HEK293 (cell line): ENCODE results near the gene RASL11A.

Experiments used
- CTCF ChIA-PET: fragments of 350-600 bp; formaldehyde crosslinking; extraction: SDS; loops from one replicate; lab custom pipeline; 2021; ENCODE audit warnings: antibody characterized with exemption; lab: Yijun Ruan, JAX
- POLR2A ChIA-PET: fragments of 300-600 bp; formaldehyde crosslinking; extraction: SDS; loops from one replicate; lab custom pipeline; 2020; ENCODE audit warnings: antibody characterized with exemption, inconsistent platforms; lab: Yijun Ruan, JAX
- H3K27ac ChIP-seq: fragments of 200-500 bp; sonication (Bioruptor generic); 2 replicates; pipeline ENCODE4 v1.5.1; 2014; ENCODE audit warnings: low read depth, low read length, control low read depth, inconsistent platforms; ENCODE audit errors: extremely low read depth
- H3K36me3 ChIP-seq, 2 experiments: fragments of 200-500 bp in 1 of 2; sonication (Bioruptor generic) in 1 of 2; 1 replicate in 1 of 2; 2 replicates in 1 of 2; pipeline ENCODE4 v1.5.1; 2014 to 2017; ENCODE audit warnings: inconsistent platforms in 2 of 2, low read length in 2 of 2; ENCODE audit not compliant: control insufficient read depth in 2 of 2, insufficient read depth in 1 of 2
- H3K4me1 ChIP-seq: fragments of 200-500 bp; sonication (Bioruptor generic); 2 replicates; pipeline ENCODE4 v1.5.1; 2014; ENCODE audit warnings: mild to moderate bottlenecking, low read length, inconsistent platforms; ENCODE audit not compliant: control insufficient read depth, insufficient read depth
- H3K4me3 ChIP-seq: 2 replicates; pipeline ENCODE4 v1.5.1; 2011; ENCODE audit warnings: low read depth, mild to moderate bottlenecking, control low read depth, low read length, moderate library complexity
- H3K9me3 ChIP-seq: fragments of 200-500 bp; sonication (Bioruptor generic); 2 replicates; pipeline ENCODE4 v1.5.1; 2014; ENCODE audit warnings: low read depth, low read length, inconsistent platforms; ENCODE audit not compliant: control insufficient read depth, insufficient read depth
- ATF2 ChIP-seq: fragments of 450-650 bp; formaldehyde crosslinking; IDR thresholded peaks from 2 replicates; pipeline ENCODE4 v1.5.1; 2016; ENCODE audit warnings: missing biosample characterization, missing genetic modification characterization, low read depth
- GLIS1 ChIP-seq: fragments of 450-650 bp; formaldehyde crosslinking; IDR thresholded peaks from 2 replicates; pipeline ENCODE4 v1.5.1; 2016; ENCODE audit warnings: missing biosample characterization, missing genetic modification characterization
- GLIS2 ChIP-seq: fragments of 450-650 bp; formaldehyde crosslinking; IDR thresholded peaks from 2 replicates; pipeline ENCODE4 v1.5.1; 2016; ENCODE audit warnings: missing biosample characterization, missing genetic modification characterization
- HOXC10 ChIP-seq: sonication (generic); formaldehyde crosslinking; IDR thresholded peaks from 2 replicates; pipeline ENCODE4 v1.8.1; 2023; ENCODE audit warnings: mild to moderate bottlenecking, missing genetic modification reagents
- KLF16 ChIP-seq: fragments of 450-650 bp; formaldehyde crosslinking; IDR thresholded peaks from 2 replicates; pipeline ENCODE4 v1.5.1; 2017; ENCODE audit warnings: missing biosample characterization, missing genetic modification characterization
- KLF17 ChIP-seq: fragments of 450-650 bp; formaldehyde crosslinking; IDR thresholded peaks from 2 replicates; pipeline ENCODE4 v1.5.1; 2016; ENCODE audit warnings: missing biosample characterization, missing genetic modification characterization
- KLF8 ChIP-seq: fragments of 450-650 bp; formaldehyde crosslinking; IDR thresholded peaks from 2 replicates; pipeline ENCODE4 v1.5.1; 2016; ENCODE audit warnings: missing biosample characterization, missing genetic modification characterization
- REPIN1 ChIP-seq: fragments of 450-650 bp; formaldehyde crosslinking; IDR thresholded peaks from 2 replicates; pipeline ENCODE4 v1.5.1; 2017; ENCODE audit warnings: missing biosample characterization, missing genetic modification characterization, low read depth
- SP3 ChIP-seq: fragments of 450-650 bp; formaldehyde crosslinking; IDR thresholded peaks from 2 replicates; pipeline ENCODE4 v1.5.1; 2016; ENCODE audit warnings: missing biosample characterization, missing genetic modification characterization
- SP7 ChIP-seq: fragments of 450-650 bp; formaldehyde crosslinking; IDR thresholded peaks from 2 replicates; pipeline ENCODE4 v1.5.1; 2016; ENCODE audit warnings: missing biosample characterization, missing genetic modification characterization
- TRIM28 ChIP-seq: IDR thresholded peaks from 2 replicates; pipeline ENCODE4 v1.6.1; 2011; ENCODE audit warnings: low read length, control low read depth, borderline replicate concordance
- ZBTB17 ChIP-seq: fragments of 450-650 bp; formaldehyde crosslinking; IDR thresholded peaks from 2 replicates; pipeline ENCODE4 v1.5.1; 2016; ENCODE audit warnings: missing biosample characterization, missing genetic modification characterization
- ZBTB8A ChIP-seq: fragments of 450-650 bp; formaldehyde crosslinking; IDR thresholded peaks from 2 replicates; pipeline ENCODE4 v1.5.1; 2016; ENCODE audit warnings: missing biosample characterization, missing genetic modification characterization
- ZNF132 ChIP-seq: fragments of 450-650 bp; formaldehyde crosslinking; IDR thresholded peaks from 2 replicates; pipeline ENCODE4 v1.5.1; 2017; ENCODE audit warnings: missing biosample characterization, missing genetic modification characterization, borderline replicate concordance
- ZNF184 ChIP-seq: fragments of 450-650 bp; IDR thresholded peaks from 2 replicates; pipeline ENCODE4 v1.5.1; 2018; ENCODE audit warnings: missing biosample characterization, mild to moderate bottlenecking, missing genetic modification characterization
- ZNF2 ChIP-seq: fragments of 450-650 bp; formaldehyde crosslinking; IDR thresholded peaks from 2 replicates; pipeline ENCODE4 v1.5.1; 2016; ENCODE audit warnings: missing biosample characterization, missing genetic modification characterization
- ZNF221 ChIP-seq: fragments of 450-650 bp; formaldehyde crosslinking; IDR thresholded peaks from 2 replicates; pipeline ENCODE4 v1.5.1; 2017; ENCODE audit warnings: missing biosample characterization, missing genetic modification characterization, borderline replicate concordance
- ZNF449 ChIP-seq: fragments of 450-650 bp; formaldehyde crosslinking; IDR thresholded peaks from 2 replicates; pipeline ENCODE4 v1.5.1; 2017; ENCODE audit warnings: missing biosample characterization, mild to moderate bottlenecking, missing genetic modification characterization, moderate library complexity
- ZNF555 ChIP-seq: fragments of 450-650 bp; formaldehyde crosslinking; conservative IDR thresholded peaks from 2 replicates; pipeline ENCODE4 v1.5.1; 2017; ENCODE audit warnings: missing biosample characterization, mild to moderate bottlenecking, missing genetic modification characterization, inconsistent platforms
- ZNF645 ChIP-seq: fragments of 450-650 bp; formaldehyde crosslinking; IDR thresholded peaks from 2 replicates; pipeline ENCODE4; 2016; ENCODE audit warnings: missing biosample characterization, missing genetic modification characterization
- ZNF664 ChIP-seq: fragments of 450-650 bp; formaldehyde crosslinking; IDR thresholded peaks from 2 replicates; pipeline ENCODE4 v1.5.1; 2016; ENCODE audit warnings: missing biosample characterization, missing genetic modification characterization
- ZNF707 ChIP-seq: fragments of 450-650 bp; formaldehyde crosslinking; IDR thresholded peaks from 2 replicates; pipeline ENCODE4 v1.5.1; 2016; ENCODE audit warnings: missing biosample characterization, missing genetic modification characterization
- ZNF785 ChIP-seq: fragments of 450-650 bp; formaldehyde crosslinking; IDR thresholded peaks from 2 replicates; pipeline ENCODE4 v1.5.1; 2016; ENCODE audit warnings: missing biosample characterization, missing genetic modification characterization
- ZNF791 ChIP-seq: fragments of 450-650 bp; formaldehyde crosslinking; IDR thresholded peaks from 2 replicates; pipeline ENCODE4 v1.5.1; 2016; ENCODE audit warnings: missing biosample characterization, missing genetic modification characterization
- ZNF843 ChIP-seq: fragments of 450-650 bp; formaldehyde crosslinking; IDR thresholded peaks from 2 replicates; pipeline ENCODE4 v1.5.1; 2016; ENCODE audit warnings: missing biosample characterization, missing genetic modification characterization
- ZSCAN16 ChIP-seq: fragments of 450-650 bp; formaldehyde crosslinking; IDR thresholded peaks from 2 replicates; pipeline ENCODE4 v1.5.1; 2016; ENCODE audit warnings: missing biosample characterization, missing genetic modification characterization
- TF ChIP-seq, protein P1 (sequence below): fragments of 450-650 bp; IDR thresholded peaks from 2 replicates; pipeline ENCODE4 v1.5.1; 2018; ENCODE audit warnings: missing biosample characterization, missing genetic modification characterization

Gene RASL11A

GRCh38 chr13:27245610-27246009 is 25.0 kb upstream of the RASL11A start (continued):
- TF ChIP-seq ZNF449 (tag by site-specific recombination): no peak

- peak overlapping the region; percentile 97 for H3K27ac ChIP-seq
- POLR2A ChIA-PET: interaction anchor here (0.8 kb wide), 1 partner anchor 20 kb away, joined by 3 read pairs; the partner anchor contains the start of gene RASL11A
- no peaks in the 10 kb centered on the region for H3K9me3 ChIP-seq
- H3K36me3 ChIP-seq: peaks cover 10 to 38% of the 10 kb centered on the region in 2 experiments; a peak in 2 of 3 replicates
- peak overlapping the region; percentile 86 for H3K4me3 ChIP-seq
- no peak for TF ChIP-seq ZSCAN16
- no peak for TF ChIP-seq ZNF645 (tag by site-specific recombination)
- no peak for TF ChIP-seq KLF17 (tag by site-specific recombination)
- TF ChIP-seq HOXC10 (CRISPR knock-in tag): no peak
- no peak for TF ChIP-seq ZNF791 (tag by site-specific recombination)
- TF ChIP-seq ZNF707 (tag by site-specific recombination): no peak
- CTCF ChIA-PET: no interaction called here
- no peaks in the 10 kb centered on the region for H3K4me1 ChIP-seq
Measured at GRCh38 chr13:27250833-27251165, 19.8 kb upstream of the RASL11A start.

DNA sequence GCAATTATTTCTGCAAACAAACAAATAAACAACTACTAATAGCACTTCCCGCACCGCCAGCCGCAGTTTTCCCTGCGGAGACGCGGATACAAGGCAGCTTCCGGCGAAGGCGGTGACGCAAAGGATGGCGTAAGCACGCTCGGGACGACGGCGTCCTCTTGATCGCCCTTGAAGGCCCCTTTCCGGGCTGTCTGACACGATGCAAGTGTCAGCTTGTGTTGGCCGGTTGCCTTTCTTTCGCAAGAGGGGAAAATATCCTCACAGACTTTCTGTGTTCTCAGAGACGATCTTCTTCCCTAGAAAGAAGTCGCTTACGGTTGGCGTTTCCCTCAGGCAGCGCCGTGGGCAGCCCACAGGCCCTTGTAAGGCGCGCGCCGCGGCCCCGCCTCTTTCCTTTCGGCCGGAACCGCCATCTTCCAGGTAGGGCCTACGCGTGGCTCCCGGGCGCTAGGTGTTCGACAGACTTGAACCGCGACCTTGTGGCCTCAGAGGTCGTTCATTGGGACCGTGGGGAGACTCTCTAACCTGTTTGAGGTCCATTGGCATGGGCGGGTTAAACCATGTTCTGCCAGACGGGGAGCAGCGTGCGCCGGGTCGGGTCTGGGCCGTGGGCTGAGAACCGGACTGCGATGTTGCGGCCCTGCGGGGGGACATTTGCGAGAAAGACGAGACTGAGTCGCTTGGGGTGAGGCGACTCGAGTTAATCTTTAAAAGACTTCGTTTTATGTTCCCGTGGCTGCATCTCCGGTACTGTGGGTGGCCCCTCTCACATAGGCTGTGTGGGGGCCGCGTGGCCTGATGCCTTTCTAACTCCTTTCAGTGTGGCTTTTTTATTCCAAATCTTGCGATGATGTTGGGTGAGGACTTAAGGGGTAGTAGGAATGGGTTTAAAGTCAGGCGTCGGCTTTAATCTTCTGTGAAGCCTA is 19.2 kb upstream of the RASL11A start, which contains the start of gene RPL21:
Gene RPL21, plus strand, starts transcription at position 393 of the 926 bp plus-strand sequence. CDS start 2,219 bp downstream, outside the sequence.
- H3K9me3 ChIP-seq: no peaks in the 10 kb centered on the region
- no peaks in the 10 kb centered on the region for H3K4me1 ChIP-seq
- POLR2A ChIA-PET: interaction anchor here (0.8 kb wide), 1 partner anchor 19 kb away, joined by 3 read pairs; the partner anchor contains the start of gene RASL11A
- H3K36me3 ChIP-seq: peaks cover 10 to 44% of the 10 kb centered on the region in 2 experiments; a peak in 2 of 3 replicates
- H3K27ac ChIP-seq: peak within 1 kb of the TSS; percentile 97
- peak within 1 kb of the TSS; percentile 86 for H3K4me3 ChIP-seq
- CTCF ChIA-PET: no interaction called here
- TF ChIP-seq ZNF843: no peak
- TF ChIP-seq, protein P1, sequence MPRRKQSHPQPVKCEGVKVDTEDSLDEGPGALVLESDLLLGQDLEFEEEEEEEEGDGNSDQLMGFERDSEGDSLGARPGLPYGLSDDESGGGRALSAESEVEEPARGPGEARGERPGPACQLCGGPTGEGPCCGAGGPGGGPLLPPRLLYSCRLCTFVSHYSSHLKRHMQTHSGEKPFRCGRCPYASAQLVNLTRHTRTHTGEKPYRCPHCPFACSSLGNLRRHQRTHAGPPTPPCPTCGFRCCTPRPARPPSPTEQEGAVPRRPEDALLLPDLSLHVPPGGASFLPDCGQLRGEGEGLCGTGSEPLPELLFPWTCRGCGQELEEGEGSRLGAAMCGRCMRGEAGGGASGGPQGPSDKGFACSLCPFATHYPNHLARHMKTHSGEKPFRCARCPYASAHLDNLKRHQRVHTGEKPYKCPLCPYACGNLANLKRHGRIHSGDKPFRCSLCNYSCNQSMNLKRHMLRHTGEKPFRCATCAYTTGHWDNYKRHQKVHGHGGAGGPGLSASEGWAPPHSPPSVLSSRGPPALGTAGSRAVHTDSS (tag by site-specific recombination): no peak
- 0 out of 2 replicates have a peak, but pooled peaks have one; percentile 18 for TF ChIP-seq GLIS2 (tag by site-specific recombination)
- TF ChIP-seq ATF2: 0 out of 2 replicates have a peak, but pooled peaks have one; percentile 40
- no peak for TF ChIP-seq ZNF785 (tag by site-specific recombination)
- TF ChIP-seq KLF16 (tag by site-specific recombination): peak; percentile 76
- peak; percentile 71 for TF ChIP-seq ZNF2
- peak; percentile 64; the same call in 1 of the 2 replicates for TF ChIP-seq KLF8 (tag by site-specific recombination)
- TF ChIP-seq ZNF184 (tag by site-specific recombination): no peak
- TF ChIP-seq SP7 (tag by site-specific recombination): peak; percentile 57
- peak; percentile 59 for TF ChIP-seq ZBTB17 (tag by site-specific recombination)
- no peak for TF ChIP-seq ZNF664 (tag by site-specific recombination)
- no peak for TF ChIP-seq GLIS1 (tag by site-specific recombination)
- TF ChIP-seq ZNF555 (tag by site-specific recombination): no peak
- TF ChIP-seq REPIN1 (tag by site-specific recombination): no peak
- TF ChIP-seq TRIM28: peak; percentile 49; the same call in 1 of the 2 replicates
- 0 out of 2 replicates have a peak, but pooled peaks have one; percentile 47 for TF ChIP-seq ZNF221 (tag by site-specific recombination)
- TF ChIP-seq SP3 (tag by site-specific recombination): peak; percentile 86
- TF ChIP-seq ZNF132 (tag by site-specific recombination): no peak
- TF ChIP-seq ZBTB8A (tag by site-specific recombination): peak; percentile 61; the same call in 1 of the 2 replicates
